HL-60 (cell line): ENCODE results near the gene NCCRP1.

Source experiments
- DNase-seq, 2 experiments: peaks; one replicate each; pipeline ENCODE4 v3.0.0-alpha.2; 2010 to 2020; ENCODE audit warnings: low read depth in 1 of 2, low spot score in 1 of 2
- H3K27ac ChIP-seq: fragments of 250-450 bp; sonication (Bioruptor Pico); replicated peaks from 2 replicates; pipeline ENCODE4 v1.5.1; 2020; ENCODE audit warnings: mild to moderate bottlenecking, moderate library complexity
- H3K27me3 ChIP-seq: fragments of 250-450 bp; sonication (Bioruptor Pico); 2 replicates; pipeline ENCODE4 v1.5.1; 2021; ENCODE audit warnings: mild to moderate bottlenecking, moderate library complexity; ENCODE audit not compliant: insufficient read depth, poor library complexity, severe bottlenecking
- H3K4me3 ChIP-seq: replicated peaks from 2 replicates; pipeline ENCODE4 v1.5.1; 2011; ENCODE audit warnings: mild to moderate bottlenecking, control low read depth, low read length; ENCODE audit not compliant: insufficient read depth
- GABPA ChIP-seq: IDR thresholded peaks from 2 replicates; pipeline ENCODE4 v1.6.1; 2012; ENCODE audit warnings: low read depth
- POLR2AphosphoS5 ChIP-seq: IDR thresholded peaks from 2 replicates; pipeline ENCODE4 v1.6.1; 2012; ENCODE audit warnings: low read depth
- SPI1 ChIP-seq: IDR thresholded peaks from 2 replicates; pipeline ENCODE4 v1.6.1; 2012; ENCODE audit warnings: low read depth, mild to moderate bottlenecking, borderline replicate concordance
- TF ChIP-seq, protein P1 (sequence below): IDR thresholded peaks from one replicate; pipeline ENCODE4 v1.5.1; 2011; ENCODE audit warnings: low read length, control low read depth, inconsistent platforms; ENCODE audit not compliant: insufficient read depth
- TF ChIP-seq, protein P2 (sequence below): IDR thresholded peaks from 2 replicates; pipeline ENCODE4 v1.6.1; 2012; ENCODE audit warnings: low read depth; ENCODE audit not compliant: insufficient replicate concordance

NCCRP1 gene

DNA sequence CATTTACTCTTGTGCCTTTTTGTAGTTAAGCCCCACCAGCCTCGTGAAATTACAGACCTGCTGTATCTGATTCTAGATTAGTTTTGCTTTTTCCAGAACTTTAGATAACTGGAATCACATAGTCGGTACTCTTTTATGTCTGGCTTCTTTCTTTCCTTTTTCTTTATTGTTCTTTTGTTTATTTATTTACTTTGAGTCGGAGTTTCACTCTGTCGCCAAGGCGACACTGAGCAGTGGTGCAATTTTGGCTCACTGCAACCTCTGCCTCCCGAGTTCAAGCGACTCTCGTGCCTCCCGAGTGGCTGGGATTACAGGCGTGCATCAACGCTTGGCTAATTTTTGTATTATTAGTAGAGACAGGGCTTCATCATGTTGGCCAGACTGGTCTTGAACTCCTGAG is 6.0 kb upstream of the NCCRP1 start:
- TF ChIP-seq GABPA = no peak
- TF ChIP-seq POLR2AphosphoS5 = no peak
- TF ChIP-seq, protein P1, sequence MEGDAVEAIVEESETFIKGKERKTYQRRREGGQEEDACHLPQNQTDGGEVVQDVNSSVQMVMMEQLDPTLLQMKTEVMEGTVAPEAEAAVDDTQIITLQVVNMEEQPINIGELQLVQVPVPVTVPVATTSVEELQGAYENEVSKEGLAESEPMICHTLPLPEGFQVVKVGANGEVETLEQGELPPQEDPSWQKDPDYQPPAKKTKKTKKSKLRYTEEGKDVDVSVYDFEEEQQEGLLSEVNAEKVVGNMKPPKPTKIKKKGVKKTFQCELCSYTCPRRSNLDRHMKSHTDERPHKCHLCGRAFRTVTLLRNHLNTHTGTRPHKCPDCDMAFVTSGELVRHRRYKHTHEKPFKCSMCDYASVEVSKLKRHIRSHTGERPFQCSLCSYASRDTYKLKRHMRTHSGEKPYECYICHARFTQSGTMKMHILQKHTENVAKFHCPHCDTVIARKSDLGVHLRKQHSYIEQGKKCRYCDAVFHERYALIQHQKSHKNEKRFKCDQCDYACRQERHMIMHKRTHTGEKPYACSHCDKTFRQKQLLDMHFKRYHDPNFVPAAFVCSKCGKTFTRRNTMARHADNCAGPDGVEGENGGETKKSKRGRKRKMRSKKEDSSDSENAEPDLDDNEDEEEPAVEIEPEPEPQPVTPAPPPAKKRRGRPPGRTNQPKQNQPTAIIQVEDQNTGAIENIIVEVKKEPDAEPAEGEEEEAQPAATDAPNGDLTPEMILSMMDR = no peak
- no peak for TF ChIP-seq SPI1
- TF ChIP-seq, protein P2, sequence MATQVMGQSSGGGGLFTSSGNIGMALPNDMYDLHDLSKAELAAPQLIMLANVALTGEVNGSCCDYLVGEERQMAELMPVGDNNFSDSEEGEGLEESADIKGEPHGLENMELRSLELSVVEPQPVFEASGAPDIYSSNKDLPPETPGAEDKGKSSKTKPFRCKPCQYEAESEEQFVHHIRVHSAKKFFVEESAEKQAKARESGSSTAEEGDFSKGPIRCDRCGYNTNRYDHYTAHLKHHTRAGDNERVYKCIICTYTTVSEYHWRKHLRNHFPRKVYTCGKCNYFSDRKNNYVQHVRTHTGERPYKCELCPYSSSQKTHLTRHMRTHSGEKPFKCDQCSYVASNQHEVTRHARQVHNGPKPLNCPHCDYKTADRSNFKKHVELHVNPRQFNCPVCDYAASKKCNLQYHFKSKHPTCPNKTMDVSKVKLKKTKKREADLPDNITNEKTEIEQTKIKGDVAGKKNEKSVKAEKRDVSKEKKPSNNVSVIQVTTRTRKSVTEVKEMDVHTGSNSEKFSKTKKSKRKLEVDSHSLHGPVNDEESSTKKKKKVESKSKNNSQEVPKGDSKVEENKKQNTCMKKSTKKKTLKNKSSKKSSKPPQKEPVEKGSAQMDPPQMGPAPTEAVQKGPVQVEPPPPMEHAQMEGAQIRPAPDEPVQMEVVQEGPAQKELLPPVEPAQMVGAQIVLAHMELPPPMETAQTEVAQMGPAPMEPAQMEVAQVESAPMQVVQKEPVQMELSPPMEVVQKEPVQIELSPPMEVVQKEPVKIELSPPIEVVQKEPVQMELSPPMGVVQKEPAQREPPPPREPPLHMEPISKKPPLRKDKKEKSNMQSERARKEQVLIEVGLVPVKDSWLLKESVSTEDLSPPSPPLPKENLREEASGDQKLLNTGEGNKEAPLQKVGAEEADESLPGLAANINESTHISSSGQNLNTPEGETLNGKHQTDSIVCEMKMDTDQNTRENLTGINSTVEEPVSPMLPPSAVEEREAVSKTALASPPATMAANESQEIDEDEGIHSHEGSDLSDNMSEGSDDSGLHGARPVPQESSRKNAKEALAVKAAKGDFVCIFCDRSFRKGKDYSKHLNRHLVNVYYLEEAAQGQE = no peak
- DNase-seq = no peak
- no peak overlapping the region for H3K27ac ChIP-seq

GRCh38 chr19:39192846-39193245 is 3.9 kb upstream of the NCCRP1 start:
- TF ChIP-seq, protein P1 = no peak
- TF ChIP-seq, protein P2 = no peak
- TF ChIP-seq POLR2AphosphoS5 (no peak), GABPA (no peak), SPI1 (no peak)
- H3K27ac ChIP-seq = no peak overlapping the region
- no peak overlapping the region for H3K4me3 ChIP-seq
- peaks cover 37% of the 10 kb centered on the region for H3K27me3 ChIP-seq
- DNase-seq = no peak

More for the DNA sequence above, 6.0 kb upstream of the NCCRP1 start:
- H3K4me3 ChIP-seq = no peak overlapping the region
- peaks cover 23% of the 10 kb centered on the region for H3K27me3 ChIP-seq

DNA sequence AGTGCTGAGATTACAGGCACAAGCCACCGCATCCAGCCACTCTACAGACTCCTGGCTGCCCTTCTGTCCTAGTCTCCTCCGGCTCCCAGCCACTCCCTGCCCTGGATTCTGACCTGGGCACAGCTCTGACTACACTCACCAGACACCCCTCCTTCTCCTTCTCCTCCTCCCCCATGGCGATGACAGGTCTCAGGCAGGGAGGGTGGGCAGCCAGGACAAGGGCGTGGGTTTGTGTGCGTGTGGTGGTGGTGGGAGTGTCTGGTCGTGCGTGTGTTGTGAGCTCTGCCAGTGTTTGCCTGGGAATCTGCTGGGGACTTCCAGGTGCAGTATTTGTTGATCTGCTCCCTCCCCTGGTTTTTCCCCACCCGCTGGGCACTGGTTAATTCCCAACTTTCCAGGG is 3.0 kb upstream of the NCCRP1 start:
- no peak for DNase-seq
- Histone ChIP-seq H3K4me3 (no peak overlapping the region), H3K27ac (no peak overlapping the region), H3K27me3 (peaks cover 44% of the 10 kb centered on the region)
- TF ChIP-seq, protein P1 = no peak
- TF ChIP-seq GABPA (no peak), SPI1 (no peak), POLR2AphosphoS5 (no peak)
- TF ChIP-seq, protein P2 = no peak
